Breast epithelium (tissue), 3 donors: ENCODE measurements around the gene MEG3.

ENCODE experiments used
- CTCF ChIP-seq, 3 donors: fragments of 450-650 bp; IDR thresholded peaks; one replicate each; pipeline ENCODE4 v1.5.1; 2016 to 2017; ENCODE audit warnings: antibody characterized with exemption in 3 of 3, mild to moderate bottlenecking in 3 of 3, moderate library complexity in 3 of 3
- POLR2AphosphoS5 ChIP-seq, 3 donors: sonication (generic); formaldehyde crosslinking; IDR thresholded peaks; one replicate each; pipeline ENCODE4 v1.6.1; 2017; ENCODE audit warnings: antibody characterized with exemption in 3 of 3

- TF ChIP-seq CTCF (IDR thresholded peaks at IDR 0.05) (no peak), POLR2AphosphoS5 (IDR thresholded peaks at IDR 0.05) (no peak)
Observed at GRCh38 chr14:100880271-100881101, 54.6 kb downstream of the MEG3 start.
